T-helper 2 cell treated with Interferon-gamma antibody and Interleukin-4, amounts not matched to agents 100 ng/mL and 5 ng/mL, for 36 hours (primary cell): Measurements from ENCODE around the gene WSB1. TPM values are rescaled to one million over a fixed set of nuclear protein-coding genes. Genes with fewer than 3 reads are reported as not detected.
"Not testable (repeated sequence)": the region's sequence is repeated elsewhere in the genome, so short reads cannot be mapped to it uniquely, and the experiment has no call there.

ENCODE experiments used
- intact Hi-C: fragments of 100-400 bp; cut with micrococcal nuclease; formaldehyde crosslinking; loops from one replicate; pipeline ENCODE4 v1.15.1; 2023
- total RNA-seq: library from RNA; stranded (reverse); gene quantifications from 2 replicates; pipeline ENCODE4 v1.2.3, GENCODE V29; 2022

WSB1 gene
- total RNA-seq, 1 donor from 2014 or later, result 90.7 TPM

DNA sequence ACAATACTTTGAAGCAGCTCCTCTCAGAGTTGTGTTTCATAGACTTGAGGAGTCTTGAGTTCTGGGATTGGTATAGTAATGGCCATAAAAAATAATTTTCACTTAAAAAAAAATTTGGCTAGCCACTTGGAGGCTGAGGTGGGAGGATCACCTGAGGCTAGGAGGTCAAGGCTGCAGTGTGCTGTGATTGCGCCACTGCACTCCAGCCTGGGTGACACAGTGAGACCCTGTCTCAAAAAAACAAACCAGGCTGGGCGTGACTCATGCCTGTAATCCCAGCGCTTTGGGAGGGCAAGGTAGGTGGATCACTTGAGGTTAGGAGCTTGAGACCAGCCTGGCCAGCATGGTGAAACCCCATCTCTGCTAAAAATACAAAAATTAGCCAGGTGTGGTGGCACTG is 14.8 kb upstream of the WSB1 start:
- intact Hi-C loops, result not testable (repeated sequence)

DNA sequence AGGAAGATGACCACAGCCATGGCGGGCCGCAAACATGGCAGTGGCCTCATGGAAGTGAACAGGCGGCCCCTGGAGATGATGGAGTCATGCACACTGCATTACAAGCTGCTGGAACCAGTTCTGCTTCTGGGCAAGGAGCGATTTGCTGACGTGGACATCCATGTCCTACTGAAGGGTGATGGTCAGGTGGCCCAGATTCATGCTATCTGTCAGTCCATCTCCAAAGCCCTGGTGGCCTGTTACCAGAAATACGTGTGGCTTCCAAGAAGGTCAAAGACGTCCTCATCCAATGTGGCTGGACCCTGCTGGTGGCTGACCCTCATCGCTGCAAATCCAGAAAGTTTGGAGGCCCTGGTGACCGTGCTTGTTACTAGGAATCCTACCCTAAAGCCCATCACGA is 13.4 kb upstream of the WSB1 start:
- intact Hi-C loops, result no loop called here

DNA sequence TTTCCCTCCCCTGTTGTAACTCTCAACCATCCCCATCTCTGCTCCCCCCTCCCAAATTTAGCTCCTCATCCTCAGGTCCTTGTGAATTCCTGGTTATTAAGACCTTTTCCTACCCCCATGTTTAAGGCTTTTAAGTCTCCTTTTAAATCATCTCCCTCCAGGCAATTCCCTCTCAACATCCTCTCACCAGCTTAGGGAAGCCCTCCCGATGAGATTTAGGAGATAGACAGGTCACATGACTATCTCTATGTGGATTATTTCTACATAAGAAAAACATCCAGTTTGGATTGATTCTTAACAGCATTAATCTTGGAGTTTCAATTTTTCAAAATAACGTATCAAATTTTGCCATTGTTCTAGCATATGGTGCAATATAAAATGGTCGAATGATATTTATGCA is 12.5 kb upstream of the WSB1 start:
- intact Hi-C loops, result no loop called here

DNA sequence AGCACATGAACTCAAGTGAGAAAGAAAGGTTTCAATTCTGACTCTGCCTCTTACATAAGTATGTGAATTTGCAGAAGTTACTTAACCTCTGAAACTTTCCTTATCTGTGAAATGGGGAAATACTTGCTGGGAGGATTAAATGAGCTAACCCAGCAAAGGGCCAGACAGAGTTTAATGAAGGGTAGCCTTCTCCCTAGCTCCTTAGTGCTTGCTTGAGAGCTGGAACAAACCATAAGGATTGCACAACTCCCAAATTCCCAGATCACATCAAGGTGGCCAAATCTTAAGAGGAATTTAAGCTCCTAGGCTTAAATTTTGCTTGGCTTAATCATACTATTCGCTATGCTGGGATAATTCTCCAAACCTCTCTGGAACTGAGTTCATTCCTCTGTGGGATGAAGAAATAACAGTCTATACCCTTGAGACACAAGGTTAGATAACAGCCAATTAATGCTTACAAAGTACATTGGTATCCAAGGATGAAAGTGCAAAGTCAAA is 11.8 kb upstream of the WSB1 start:
- intact Hi-C loops, result no loop called here

DNA sequence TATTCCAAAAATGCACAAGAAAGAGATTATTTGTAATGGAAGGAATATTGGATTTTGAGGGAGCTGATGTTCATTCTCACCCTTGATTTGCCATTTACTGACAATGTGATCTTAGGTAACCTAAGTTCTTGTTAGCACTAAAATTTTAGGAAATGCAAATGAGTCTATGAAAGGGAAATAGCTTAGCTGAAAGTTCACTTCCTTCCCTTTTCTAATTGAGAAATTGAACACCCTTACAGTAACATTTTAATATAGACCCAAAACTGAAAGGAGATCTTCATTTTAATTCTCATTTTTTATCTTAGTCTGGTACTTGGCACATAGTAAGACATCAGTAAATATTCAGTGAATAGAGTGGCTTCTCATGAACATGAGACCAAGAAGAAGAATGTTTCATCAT is 10.9 kb upstream of the WSB1 start:
- intact Hi-C loops, result no loop called here

DNA sequence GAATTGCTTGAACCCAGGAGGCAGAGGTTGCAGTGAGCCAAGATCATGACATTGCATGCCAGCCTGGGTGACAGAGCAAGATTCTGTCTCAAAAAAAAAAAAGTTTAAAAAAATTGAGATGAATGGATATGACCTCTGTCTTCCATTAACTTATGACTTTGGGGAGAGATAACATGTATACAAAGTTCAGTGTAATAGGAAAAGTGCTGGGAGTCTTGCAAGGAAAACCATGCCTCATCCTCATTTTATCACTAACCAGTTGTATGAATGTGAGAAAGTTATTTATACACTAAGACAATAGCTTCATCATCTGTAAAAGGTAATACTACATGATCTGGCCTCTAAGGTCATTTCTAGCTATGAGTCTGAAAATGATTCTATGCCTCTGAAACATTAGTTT is 10.2 kb upstream of the WSB1 start:
- intact Hi-C loops, result no loop called here

DNA sequence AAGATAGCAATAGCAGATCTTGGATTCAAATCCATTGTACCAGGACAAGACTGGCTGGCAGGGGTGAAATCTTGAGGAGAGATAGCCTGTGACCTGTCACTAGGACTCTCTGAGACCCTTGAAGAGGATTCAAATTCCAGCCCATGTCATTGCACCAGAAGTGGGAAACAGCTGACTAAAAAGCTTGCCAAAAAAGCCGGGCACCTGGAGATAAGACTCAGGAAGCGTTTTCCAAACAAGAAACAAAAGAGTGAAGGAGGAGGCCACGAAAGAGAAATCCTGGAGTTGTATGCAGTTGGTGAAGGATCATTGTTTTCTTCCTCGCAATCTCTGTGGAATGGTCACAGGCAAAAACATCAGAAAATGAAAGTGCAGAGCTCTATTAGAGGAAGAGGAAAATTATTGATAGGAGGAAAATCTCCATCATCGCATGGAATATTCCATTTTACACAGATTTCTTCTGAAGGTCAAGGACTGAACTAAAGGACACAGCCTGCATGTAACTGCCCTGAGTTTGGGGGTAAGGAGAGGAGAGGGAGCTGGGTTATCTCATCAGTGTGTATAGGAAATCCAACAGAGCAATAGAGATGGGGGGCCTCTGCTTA is 9.0 kb upstream of the WSB1 start:
- intact Hi-C loops, result no loop called here

DNA sequence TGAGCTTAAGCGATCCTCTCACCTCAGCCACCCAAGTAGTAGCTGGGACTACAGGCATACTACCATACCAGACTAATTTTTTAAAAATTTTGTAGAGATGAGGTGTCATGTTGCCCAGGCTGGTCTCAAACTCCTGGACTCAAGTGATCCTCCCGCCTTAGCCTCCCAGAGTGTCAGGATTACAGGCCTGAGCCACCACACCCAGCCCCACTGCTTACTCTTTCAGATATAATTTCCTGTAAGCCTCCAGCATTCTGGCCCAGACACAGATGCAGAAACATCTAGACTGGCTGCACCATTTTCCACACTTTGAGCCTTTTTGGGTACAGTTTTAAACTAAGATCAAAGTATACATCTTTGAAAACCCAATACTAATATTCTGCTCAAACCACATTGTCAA is 8.4 kb upstream of the WSB1 start:
- intact Hi-C loops, result no loop called here

DNA sequence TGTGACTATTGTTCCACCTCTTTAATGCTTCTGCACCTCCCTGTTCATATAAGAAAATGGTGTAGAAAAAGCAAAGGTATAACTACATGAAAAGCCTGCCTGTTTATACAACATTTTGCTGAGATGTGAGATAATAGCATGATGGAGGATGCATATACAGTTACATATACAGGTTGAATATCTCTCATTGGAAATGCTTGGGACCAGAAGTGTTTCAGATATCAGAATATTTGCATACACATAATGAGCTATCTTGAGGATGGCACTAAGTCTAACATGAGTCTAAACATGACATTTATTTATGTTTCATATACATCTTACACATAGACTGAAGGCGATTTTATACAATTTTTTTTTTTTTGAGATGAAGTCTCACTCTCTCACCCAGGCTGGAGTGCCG is 5.7 kb upstream of the WSB1 start:
- intact Hi-C loops, result no loop called here

DNA sequence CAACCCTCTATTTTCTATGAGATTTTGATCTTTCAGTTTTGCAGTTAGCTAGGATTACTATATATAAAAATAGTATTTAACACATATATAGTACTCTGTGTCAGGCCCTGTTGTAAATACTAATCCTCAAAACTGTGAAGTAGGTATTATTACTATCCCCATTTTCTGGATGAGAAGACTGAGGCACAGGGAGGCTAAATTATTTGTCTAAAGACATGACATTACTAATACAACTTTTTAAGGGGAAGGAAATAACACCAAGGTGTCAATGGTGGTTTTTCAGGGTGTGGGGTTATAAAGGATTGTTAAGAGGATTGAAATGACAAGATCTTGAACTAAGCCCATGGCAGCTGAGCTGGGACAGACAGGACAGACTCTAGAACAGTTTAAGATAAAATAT is 4.1 kb upstream of the WSB1 start:
- intact Hi-C loops, result no loop called here

DNA sequence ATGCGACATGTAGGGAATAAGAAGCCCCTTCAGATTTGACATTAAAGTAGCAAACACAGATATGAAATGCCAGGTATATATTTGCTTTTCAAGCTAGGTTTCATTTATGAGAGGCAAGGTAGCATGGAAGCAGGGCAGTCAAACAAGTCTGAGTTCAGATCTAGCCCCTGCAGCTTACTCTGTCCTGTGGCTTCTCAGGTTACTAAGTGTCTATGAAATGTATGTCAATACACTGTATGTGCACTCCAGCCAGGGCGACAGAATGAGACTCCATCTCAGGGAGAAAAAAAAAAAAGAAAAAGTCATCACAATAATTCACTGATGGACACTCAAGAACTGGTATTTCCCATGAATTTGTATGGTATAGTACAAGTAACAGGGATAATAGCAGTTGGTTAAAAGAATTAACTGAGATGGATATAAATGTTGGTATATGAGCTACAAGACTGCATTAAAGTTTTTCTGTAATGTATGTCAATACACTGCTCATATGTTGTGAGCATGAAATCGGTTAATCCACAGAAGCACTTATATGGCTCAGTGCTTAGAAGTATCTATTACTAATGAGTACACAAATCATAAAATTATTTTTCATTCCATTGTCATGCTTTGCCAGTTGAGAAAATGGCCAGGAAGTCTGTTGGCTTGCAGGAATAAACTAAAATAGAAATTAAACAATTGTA is 2.9 kb upstream of the WSB1 start:
- intact Hi-C loops, result no loop called here

DNA sequence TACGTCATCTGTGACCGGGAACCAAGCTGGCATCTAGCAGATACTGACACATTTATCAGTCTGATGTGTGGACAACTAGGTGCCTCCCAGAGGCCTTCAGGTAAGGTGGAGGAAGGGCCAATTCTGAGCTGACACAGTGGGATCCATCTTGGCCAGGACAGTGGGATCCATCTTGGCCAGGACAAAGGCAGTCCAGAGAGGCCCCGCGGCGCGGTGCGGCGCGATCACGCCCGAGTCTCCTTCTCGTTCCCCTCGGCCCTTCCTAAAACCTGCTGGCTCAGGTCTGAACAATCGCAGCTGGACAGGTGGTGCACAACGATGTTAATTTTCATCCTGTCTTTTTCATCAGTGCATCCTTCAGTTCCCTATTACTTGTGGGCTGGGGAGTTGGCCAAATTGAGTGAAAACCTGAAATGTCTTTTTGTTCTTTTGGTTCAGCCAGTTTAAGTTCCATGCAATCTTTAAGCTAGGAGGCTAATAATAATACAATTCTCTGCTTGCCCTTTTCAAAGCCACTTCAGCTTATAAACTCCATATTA is 486 bp upstream of the WSB1 start:
- intact Hi-C loops, result no loop called here

DNA sequence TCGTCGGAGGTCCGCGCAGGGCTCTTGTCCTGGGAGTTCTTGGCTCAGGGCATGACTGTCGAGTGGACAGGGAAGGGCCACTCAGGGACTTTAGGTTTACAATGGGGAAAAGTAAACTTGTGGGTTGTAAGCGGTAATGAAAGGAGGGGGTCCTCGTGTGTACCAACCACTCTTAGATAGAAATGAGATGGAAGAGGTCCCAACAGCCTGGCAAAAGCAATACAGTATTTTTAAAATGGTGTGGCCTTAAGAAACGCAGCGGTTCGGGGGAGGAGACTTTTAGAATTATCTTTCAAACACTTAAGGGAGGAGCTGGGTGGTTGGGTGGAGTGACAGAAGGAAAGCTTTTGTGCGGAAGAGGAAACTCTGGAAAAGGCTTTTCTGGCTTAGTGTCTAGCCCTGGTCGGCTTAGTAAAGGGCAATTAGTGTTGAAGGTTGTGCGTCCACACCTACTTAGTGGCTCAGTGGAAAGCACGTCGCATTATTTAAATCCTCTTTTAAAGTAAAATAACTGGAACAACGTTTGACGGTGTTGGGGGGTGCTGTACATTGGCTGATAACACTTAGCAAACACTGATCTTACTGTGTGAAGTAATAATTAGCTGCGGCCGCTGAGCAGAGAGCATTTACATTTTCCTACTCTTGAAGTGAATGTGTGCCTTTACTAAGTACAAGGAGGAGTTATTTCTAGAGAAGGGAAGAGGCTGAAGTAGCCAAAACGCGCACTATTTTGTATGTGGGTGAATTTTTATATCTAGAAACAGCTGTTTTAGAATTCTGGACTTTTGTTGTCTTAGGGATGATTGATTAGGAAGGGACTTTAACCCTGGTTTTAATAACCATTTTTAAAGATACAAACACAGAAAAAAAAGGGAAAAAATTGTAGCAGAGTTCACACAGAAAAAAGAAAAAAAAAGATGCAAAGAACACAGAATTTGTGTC is 1.0 kb downstream of the WSB1 start:
- intact Hi-C loops, result loop anchor here (1.0 to 2.0 kb wide), 4 partner anchors 37 to 178 kb away; no protein-coding TSS in a partner anchor

DNA sequence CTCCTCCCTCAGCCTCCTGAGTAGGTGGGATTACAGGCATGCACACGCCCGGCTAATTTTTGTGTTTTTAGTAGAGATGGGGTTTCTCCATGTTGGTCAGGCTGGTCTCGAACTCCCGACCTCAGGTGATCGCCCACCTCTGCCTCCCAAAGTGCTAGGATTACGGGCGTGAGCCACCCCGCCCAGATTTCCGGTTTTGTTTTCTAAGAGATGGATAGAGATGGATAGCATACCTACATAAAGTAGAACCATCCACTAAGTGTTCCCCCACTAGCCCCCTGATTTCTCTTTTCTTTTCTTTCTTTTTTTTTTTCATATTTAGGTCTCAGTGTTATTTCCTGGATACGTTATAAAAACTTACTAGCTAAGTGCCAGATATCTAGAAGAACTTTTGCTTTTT is 2.0 kb downstream of the WSB1 start:
- intact Hi-C loops, result loop anchor here (1.0 to 2.0 kb wide), 3 partner anchors 57 to 177 kb away; no protein-coding TSS in a partner anchor

DNA sequence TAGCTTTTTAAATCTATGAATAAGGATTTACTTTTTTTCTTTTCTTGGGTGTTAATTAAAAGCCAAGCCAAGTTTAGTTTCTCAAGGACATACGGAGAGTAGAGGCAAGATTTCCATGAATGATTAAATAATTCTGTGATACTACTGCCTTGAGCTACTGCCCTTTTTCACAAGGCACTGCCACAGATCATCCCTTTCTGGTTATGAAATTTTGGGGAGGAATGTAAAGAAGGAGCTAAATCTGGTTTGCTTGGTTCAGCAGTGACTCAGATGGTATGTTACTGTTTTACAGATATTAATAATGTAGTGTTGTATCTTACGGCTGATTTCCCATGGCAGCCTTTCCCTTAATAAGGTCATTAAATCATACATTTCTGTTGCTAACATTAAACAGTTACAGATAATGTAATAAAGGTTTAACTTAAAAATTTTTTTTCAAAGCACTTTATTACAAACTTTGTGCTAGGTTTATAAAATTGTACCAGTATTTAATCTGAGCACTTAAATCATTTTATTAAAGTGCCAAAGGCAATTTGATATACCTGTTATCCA is 2.6 kb downstream of the WSB1 start:
- intact Hi-C loops, result no loop called here

DNA sequence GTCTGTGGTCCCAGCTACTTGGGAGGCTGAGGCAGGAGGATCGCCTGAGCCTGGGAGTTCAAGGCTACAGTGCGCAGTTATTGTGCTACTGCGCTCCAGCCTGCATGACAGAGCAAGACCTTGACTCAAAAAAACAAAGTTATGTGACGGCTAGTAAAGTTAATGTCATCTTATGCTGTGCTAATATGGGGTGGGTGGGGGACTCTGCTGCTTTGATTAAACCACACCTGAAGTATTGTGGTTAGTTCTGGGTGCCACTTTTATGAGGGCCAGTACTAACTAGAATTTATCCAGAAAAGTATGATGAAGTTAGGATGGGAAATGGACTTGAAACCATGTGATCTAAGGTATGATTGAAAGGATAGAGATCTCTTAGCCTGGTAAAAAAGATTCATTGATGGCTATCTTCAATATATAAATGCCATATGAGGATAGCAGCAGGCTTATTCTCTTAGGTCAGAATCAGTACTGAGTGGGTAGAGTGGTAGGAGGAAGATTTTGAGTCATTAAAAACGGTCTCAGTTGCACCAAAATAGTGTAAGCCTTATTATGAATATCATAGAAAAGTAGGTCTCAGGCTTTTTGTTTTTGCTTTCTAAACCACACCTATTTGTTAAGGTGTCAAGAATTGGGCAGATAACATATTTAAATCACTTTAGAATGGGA is 5.6 kb downstream of the WSB1 start:
- intact Hi-C loops, result no loop called here

DNA sequence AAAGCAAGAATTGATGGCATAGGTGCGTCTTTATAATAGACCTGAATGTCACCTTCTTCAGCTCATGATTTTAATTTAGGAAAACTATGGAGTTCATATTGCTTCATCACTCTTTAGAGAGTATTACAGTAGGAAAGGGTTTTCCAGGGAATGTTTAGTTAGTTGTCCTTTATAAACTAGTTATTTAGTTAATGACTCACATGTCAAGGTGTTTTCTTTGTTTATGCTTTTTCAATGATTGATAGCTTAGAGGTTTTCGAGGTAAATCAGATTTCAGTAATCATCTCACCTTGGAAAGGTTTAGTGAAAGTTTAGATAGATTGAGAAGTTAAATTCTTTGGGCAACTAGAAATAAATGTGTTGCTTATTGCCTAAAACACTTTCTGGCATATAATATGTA is 9.8 kb downstream of the WSB1 start:
- intact Hi-C loops, result no loop called here

DNA sequence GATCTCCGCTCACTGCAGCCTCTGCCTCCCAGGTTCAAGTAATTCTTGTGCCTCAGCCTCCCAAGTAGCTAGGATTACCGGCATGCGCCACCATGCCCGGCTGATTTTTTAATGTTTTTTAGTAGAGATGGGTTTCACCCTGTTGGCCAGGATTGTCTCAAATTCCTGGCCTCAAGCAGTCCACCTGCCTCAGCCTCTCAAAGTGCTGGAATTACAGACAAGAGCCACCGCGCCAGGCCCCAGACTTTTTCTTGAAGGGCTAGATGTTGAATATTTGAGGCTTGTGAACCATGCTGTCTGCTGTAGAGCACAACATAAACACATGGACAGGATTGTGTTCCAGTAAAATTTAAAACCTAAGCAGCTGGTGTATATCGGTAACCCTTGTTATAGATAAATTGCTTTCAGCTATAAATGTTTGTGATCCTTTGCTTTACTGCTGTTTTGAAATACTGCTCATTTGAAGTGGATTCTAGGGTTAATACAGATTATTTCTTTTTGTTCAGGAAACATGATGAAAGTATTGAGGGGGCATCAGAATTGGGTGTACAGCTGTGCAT is 12.4 kb downstream of the WSB1 start:
- intact Hi-C loops, result no loop called here

DNA sequence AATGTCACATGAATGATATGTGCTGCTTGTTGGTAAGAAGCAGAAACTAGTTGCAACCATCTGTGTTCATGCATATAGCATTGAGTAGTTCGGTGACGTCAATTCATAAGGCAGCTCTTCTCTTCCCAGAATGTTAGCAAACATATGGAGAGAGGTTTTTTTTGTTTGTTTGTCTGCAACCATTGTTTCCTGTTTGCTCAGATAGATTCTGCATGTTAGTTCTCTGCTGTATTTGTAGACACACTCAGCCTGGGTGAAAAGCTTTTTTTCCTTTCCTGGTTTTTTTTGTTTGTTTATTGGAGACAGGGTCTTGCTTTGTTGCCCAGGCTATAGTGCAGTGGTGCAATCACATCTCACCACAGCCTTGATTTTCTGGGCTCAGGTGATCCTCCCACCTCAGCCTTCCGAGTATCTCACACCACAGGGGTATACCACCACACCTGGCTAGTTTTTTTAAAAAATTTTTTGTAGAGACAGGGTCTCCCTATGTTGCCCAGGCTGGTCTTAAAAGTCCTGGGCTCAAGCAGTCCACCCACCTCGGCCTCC is 16.7 kb downstream of the WSB1 start:
- intact Hi-C loops, result no loop called here

DNA sequence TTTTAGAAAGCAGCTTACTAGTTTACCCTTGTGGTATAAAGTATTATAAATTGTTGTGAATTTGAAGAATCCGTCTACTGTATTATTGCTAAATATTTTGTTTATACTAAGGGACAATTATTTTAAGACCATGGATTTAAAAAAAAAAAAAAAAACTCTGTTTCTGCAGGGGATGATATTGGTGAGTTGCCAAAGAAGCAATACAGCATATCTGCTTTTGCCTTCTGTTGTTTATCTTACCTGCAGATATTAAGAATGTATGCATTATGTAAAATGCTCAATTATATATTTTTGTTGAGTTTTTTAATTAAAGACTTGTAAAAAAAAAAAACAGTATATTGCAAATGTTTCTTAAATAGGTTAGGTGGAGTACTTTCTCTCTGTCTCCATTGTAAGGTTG is 19.4 kb downstream of the WSB1 start:
- intact Hi-C loops, result no loop called here
